GM12878 (cell line): ENCODE results near the gene SEPHS2. TPM values are rescaled to one million over a fixed set of nuclear protein-coding genes. Genes with fewer than 3 reads are reported as not detected.

Source experiments
- CBFB ChIP-seq: IDR thresholded peaks from 2 replicates; pipeline ENCODE4 v1.6.1; 2016; ENCODE audit warnings: antibody characterized with exemption, low read depth
- RB1 ChIP-seq: fragments of 450-650 bp; formaldehyde crosslinking; IDR thresholded peaks from 2 replicates; pipeline ENCODE4 v1.6.1; 2017; ENCODE audit warnings: mild to moderate bottlenecking, borderline replicate concordance
- SPI1 ChIP-seq: IDR thresholded peaks from 2 replicates; pipeline ENCODE4 v1.6.1; 2011; ENCODE audit warnings: low read depth, mild to moderate bottlenecking, low read length, moderate library complexity, borderline replicate concordance; ENCODE audit not compliant: insufficient read depth
- SUZ12 ChIP-seq: fragments of 200-600 bp; sonication (generic); IDR thresholded peaks from one replicate; pipeline ENCODE4 v1.6.1; 2018; ENCODE audit warnings: antibody characterized with exemption, mild to moderate bottlenecking; ENCODE audit not compliant: unreplicated experiment
- polyA plus RNA-seq, 11 experiments: library from polyadenylated mRNA; depleted of rRNA in 4 of 11; unstranded in 6 of 11; stranded (reverse) in 5 of 11; fragments of >200 nt; fragmentation: Nextera tagmentation in 4 of 11; fragmentation: Illumina TruSeq in 1 of 11; extraction: Ambion mirVana in 4 of 11; extraction: Trizol in 1 of 11; gene quantifications; 1 replicate in 1 of 11; 2 replicates in 10 of 11; pipeline versions ENCODE4 v1.2.1 to v1.2.3, GENCODE V29; 2011 to 2016; ENCODE audit warnings: inconsistent platforms in 2 of 11, missing spikeins in 2 of 11, low read depth in 1 of 11
- total RNA-seq, 4 experiments: library from RNA; depleted of rRNA in 3 of 4; stranded (reverse); fragments of >200 nt in 3 of 4; fragmentation: Illumina TruSeq in 1 of 4; extraction: Trizol in 1 of 4; gene quantifications; 2 replicates each; pipeline versions ENCODE4 v1.2.1 to v1.2.3, GENCODE V29; 2013 to 2021
- TF ChIP-seq, protein P1 (sequence below): fragments of 450-650 bp; IDR thresholded peaks from 2 replicates; pipeline ENCODE4 v1.6.1; 2017; ENCODE audit warnings: mild to moderate bottlenecking, moderate library complexity
- TF ChIP-seq, protein P2 (sequence below): fragments of 450-650 bp; IDR thresholded peaks from 2 replicates; pipeline ENCODE4 v1.6.1; 2017; ENCODE audit warnings: antibody characterized with exemption, mild to moderate bottlenecking, moderate library complexity
- TF ChIP-seq, protein P3 (sequence below): IDR thresholded peaks from 2 replicates; pipeline ENCODE4 v1.6.1; 2012; ENCODE audit warnings: low read depth, low read length, improper control_type of control experiment
- TF ChIP-seq, protein P4 (sequence below): fragments of 150-350 bp; IDR thresholded peaks from 2 replicates; pipeline ENCODE4 v1.6.1; 2016; ENCODE audit warnings: low read depth, low read length
- TF ChIP-seq, protein P5 (sequence below): fragments of 450-650 bp; IDR thresholded peaks from 2 replicates; pipeline ENCODE4 v1.6.1; 2017; ENCODE audit warnings: mild to moderate bottlenecking, moderate library complexity
- TF ChIP-seq, protein P6 (sequence below): IDR thresholded peaks from 2 replicates; pipeline ENCODE4 v1.6.1; 2011; ENCODE audit warnings: mild to moderate bottlenecking, low read depth, low read length, moderate library complexity; ENCODE audit not compliant: insufficient replicate concordance

Gene SEPHS2
- total and polyA plus RNA-seq, 10 of the 15 experiments (the other 5 are each of a cell fraction or from before 2014, with no cell fraction given): 21.6 to 99.8 (median 72.9) TPM

DNA sequence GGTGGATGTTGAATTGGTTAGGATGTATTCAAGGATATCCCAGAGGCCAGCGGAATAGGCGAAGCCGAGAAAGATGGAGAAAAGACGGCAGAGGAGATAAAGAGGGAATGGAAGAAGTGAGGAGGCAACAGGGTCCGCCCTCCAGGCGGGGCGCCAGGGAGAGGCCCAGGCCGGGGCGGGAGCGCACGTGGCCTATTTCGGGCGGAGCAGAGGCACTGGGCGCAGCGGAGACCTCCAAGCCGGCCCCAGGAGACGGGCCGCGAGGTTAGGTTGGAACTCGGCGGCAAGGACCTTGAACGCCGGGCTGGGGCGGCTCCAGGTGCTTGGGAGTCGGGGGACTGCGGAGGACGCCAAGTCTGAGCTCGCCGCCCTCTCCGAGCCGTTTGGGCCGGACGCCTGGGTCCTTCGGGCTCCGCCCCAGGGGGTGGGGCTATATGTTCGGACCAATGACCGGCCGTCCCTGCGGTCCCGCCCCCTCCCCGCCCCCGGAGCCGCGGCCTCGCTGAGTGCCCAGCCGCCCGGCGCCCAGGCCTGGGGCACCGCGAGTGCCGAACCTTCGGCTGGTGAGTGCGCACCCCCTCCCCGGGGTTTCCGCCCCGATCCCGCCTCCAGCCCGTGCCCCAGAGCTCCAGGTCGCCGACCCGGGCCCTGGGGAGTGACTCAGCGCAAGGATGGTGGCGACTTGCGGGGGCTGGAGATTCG is 38.4 kb downstream of the SEPHS2 start, which contains the start of gene ZNF771 (continued):
- TF ChIP-seq, protein P1, sequence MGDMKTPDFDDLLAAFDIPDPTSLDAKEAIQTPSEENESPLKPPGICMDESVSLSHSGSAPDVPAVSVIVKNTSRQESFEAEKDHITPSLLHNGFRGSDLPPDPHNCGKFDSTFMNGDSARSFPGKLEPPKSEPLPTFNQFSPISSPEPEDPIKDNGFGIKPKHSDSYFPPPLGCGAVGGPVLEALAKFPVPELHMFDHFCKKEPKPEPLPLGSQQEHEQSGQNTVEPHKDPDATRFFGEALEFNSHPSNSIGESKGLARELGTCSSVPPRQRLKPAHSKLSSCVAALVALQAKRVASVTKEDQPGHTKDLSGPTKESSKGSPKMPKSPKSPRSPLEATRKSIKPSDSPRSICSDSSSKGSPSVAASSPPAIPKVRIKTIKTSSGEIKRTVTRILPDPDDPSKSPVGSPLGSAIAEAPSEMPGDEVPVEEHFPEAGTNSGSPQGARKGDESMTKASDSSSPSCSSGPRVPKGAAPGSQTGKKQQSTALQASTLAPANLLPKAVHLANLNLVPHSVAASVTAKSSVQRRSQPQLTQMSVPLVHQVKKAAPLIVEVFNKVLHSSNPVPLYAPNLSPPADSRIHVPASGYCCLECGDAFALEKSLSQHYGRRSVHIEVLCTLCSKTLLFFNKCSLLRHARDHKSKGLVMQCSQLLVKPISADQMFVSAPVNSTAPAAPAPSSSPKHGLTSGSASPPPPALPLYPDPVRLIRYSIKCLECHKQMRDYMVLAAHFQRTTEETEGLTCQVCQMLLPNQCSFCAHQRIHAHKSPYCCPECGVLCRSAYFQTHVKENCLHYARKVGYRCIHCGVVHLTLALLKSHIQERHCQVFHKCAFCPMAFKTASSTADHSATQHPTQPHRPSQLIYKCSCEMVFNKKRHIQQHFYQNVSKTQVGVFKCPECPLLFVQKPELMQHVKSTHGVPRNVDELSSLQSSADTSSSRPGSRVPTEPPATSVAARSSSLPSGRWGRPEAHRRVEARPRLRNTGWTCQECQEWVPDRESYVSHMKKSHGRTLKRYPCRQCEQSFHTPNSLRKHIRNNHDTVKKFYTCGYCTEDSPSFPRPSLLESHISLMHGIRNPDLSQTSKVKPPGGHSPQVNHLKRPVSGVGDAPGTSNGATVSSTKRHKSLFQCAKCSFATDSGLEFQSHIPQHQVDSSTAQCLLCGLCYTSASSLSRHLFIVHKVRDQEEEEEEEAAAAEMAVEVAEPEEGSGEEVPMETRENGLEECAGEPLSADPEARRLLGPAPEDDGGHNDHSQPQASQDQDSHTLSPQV: no peak
- TF ChIP-seq, protein P2, sequence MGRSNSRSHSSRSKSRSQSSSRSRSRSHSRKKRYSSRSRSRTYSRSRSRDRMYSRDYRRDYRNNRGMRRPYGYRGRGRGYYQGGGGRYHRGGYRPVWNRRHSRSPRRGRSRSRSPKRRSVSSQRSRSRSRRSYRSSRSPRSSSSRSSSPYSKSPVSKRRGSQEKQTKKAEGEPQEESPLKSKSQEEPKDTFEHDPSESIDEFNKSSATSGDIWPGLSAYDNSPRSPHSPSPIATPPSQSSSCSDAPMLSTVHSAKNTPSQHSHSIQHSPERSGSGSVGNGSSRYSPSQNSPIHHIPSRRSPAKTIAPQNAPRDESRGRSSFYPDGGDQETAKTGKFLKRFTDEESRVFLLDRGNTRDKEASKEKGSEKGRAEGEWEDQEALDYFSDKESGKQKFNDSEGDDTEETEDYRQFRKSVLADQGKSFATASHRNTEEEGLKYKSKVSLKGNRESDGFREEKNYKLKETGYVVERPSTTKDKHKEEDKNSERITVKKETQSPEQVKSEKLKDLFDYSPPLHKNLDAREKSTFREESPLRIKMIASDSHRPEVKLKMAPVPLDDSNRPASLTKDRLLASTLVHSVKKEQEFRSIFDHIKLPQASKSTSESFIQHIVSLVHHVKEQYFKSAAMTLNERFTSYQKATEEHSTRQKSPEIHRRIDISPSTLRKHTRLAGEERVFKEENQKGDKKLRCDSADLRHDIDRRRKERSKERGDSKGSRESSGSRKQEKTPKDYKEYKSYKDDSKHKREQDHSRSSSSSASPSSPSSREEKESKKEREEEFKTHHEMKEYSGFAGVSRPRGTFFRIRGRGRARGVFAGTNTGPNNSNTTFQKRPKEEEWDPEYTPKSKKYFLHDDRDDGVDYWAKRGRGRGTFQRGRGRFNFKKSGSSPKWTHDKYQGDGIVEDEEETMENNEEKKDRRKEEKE: no peak
- TF ChIP-seq RB1: 0 out of 2 replicates have a peak, but pooled peaks have one; percentile 38
- no peak for TF ChIP-seq SPI1
- TF ChIP-seq, protein P3, sequence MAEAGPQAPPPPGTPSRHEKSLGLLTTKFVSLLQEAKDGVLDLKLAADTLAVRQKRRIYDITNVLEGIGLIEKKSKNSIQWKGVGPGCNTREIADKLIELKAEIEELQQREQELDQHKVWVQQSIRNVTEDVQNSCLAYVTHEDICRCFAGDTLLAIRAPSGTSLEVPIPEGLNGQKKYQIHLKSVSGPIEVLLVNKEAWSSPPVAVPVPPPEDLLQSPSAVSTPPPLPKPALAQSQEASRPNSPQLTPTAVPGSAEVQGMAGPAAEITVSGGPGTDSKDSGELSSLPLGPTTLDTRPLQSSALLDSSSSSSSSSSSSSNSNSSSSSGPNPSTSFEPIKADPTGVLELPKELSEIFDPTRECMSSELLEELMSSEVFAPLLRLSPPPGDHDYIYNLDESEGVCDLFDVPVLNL: no peak
- TF ChIP-seq, protein P4, sequence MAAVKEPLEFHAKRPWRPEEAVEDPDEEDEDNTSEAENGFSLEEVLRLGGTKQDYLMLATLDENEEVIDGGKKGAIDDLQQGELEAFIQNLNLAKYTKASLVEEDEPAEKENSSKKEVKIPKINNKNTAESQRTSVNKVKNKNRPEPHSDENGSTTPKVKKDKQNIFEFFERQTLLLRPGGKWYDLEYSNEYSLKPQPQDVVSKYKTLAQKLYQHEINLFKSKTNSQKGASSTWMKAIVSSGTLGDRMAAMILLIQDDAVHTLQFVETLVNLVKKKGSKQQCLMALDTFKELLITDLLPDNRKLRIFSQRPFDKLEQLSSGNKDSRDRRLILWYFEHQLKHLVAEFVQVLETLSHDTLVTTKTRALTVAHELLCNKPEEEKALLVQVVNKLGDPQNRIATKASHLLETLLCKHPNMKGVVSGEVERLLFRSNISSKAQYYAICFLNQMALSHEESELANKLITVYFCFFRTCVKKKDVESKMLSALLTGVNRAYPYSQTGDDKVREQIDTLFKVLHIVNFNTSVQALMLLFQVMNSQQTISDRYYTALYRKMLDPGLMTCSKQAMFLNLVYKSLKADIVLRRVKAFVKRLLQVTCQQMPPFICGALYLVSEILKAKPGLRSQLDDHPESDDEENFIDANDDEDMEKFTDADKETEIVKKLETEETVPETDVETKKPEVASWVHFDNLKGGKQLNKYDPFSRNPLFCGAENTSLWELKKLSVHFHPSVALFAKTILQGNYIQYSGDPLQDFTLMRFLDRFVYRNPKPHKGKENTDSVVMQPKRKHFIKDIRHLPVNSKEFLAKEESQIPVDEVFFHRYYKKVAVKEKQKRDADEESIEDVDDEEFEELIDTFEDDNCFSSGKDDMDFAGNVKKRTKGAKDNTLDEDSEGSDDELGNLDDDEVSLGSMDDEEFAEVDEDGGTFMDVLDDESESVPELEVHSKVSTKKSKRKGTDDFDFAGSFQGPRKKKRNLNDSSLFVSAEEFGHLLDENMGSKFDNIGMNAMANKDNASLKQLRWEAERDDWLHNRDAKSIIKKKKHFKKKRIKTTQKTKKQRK: no peak
- TF ChIP-seq SUZ12: no peak
- TF ChIP-seq, protein P5, sequence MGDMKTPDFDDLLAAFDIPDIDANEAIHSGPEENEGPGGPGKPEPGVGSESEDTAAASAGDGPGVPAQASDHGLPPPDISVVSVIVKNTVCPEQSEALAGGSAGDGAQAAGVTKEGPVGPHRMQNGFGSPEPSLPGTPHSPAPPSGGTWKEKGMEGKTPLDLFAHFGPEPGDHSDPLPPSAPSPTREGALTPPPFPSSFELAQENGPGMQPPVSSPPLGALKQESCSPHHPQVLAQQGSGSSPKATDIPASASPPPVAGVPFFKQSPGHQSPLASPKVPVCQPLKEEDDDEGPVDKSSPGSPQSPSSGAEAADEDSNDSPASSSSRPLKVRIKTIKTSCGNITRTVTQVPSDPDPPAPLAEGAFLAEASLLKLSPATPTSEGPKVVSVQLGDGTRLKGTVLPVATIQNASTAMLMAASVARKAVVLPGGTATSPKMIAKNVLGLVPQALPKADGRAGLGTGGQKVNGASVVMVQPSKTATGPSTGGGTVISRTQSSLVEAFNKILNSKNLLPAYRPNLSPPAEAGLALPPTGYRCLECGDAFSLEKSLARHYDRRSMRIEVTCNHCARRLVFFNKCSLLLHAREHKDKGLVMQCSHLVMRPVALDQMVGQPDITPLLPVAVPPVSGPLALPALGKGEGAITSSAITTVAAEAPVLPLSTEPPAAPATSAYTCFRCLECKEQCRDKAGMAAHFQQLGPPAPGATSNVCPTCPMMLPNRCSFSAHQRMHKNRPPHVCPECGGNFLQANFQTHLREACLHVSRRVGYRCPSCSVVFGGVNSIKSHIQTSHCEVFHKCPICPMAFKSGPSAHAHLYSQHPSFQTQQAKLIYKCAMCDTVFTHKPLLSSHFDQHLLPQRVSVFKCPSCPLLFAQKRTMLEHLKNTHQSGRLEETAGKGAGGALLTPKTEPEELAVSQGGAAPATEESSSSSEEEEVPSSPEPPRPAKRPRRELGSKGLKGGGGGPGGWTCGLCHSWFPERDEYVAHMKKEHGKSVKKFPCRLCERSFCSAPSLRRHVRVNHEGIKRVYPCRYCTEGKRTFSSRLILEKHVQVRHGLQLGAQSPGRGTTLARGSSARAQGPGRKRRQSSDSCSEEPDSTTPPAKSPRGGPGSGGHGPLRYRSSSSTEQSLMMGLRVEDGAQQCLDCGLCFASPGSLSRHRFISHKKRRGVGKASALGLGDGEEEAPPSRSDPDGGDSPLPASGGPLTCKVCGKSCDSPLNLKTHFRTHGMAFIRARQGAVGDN: peak; percentile 76
- TF ChIP-seq CBFB: 0 out of 2 replicates have a peak, but pooled peaks have one; percentile 22
- TF ChIP-seq, protein P6, sequence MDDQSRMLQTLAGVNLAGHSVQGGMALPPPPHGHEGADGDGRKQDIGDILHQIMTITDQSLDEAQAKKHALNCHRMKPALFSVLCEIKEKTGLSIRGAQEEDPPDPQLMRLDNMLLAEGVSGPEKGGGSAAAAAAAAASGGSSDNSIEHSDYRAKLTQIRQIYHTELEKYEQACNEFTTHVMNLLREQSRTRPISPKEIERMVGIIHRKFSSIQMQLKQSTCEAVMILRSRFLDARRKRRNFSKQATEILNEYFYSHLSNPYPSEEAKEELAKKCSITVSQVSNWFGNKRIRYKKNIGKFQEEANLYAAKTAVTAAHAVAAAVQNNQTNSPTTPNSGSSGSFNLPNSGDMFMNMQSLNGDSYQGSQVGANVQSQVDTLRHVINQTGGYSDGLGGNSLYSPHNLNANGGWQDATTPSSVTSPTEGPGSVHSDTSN: no peak
